ENCODE results near the gene MINDY4.

The MINDY4 gene

GRCh38 chr7:30880941-30881340 lies 109.7 kb downstream of the MINDY4 start:
- no peak for DNase-seq

GRCh38 chr7:30881448-30881847 lies 110.2 kb downstream of the MINDY4 start:
- no peak for DNase-seq

- no peak for DNase-seq
Observed at GRCh38 chr7:30884881-30885280, 113.7 kb downstream of the MINDY4 start.

- DNase-seq = no peak
Observed at GRCh38 chr7:30886608-30887011, 115.4 kb downstream of the MINDY4 start.

- no peak for DNase-seq
Observed at GRCh38 chr7:30887464-30887872, 116.3 kb downstream of the MINDY4 start.

GRCh38 chr7:30888747-30889146 lies 117.5 kb downstream of the MINDY4 start:
- no peak for DNase-seq

- DNase-seq = no peak
Observed at GRCh38 chr7:30890226-30890625, 119.0 kb downstream of the MINDY4 start.

GRCh38 chr7:30893357-30893756 lies 122.1 kb downstream of the MINDY4 start:
- no peak for DNase-seq

- DNase-seq = no peak
Observed at GRCh38 chr7:30894009-30894408, 122.8 kb downstream of the MINDY4 start.

GRCh38 chr7:30894866-30895605 lies 123.8 kb downstream of the MINDY4 start:
- DNase-seq = no peak

GRCh38 chr7:30896036-30896435 lies 124.8 kb downstream of the MINDY4 start:
- no peak for DNase-seq

- DNase-seq = no peak
Observed at GRCh38 chr7:30896783-30897637, 125.8 kb downstream of the MINDY4 start.

- no peak for DNase-seq
Observed at GRCh38 chr7:30897770-30898169, 126.6 kb downstream of the MINDY4 start.

GRCh38 chr7:30898411-30898810 lies 127.2 kb downstream of the MINDY4 start:
- no peak for DNase-seq

GRCh38 chr7:30899066-30899465 lies 127.8 kb downstream of the MINDY4 start:
- DNase-seq = no peak

GRCh38 chr7:30899630-30900029 lies 128.4 kb downstream of the MINDY4 start:
- DNase-seq = no peak

GRCh38 chr7:30900053-30900452 lies 128.8 kb downstream of the MINDY4 start:
- DNase-seq = no peak

GRCh38 chr7:30900803-30901362 lies 129.7 kb downstream of the MINDY4 start:
- no peak for DNase-seq

GRCh38 chr7:30901856-30902255 lies 130.6 kb downstream of the MINDY4 start:
- DNase-seq = no peak

- DNase-seq = no peak
Observed at GRCh38 chr7:30902466-30902865, 131.2 kb downstream of the MINDY4 start.

- no peak for DNase-seq
Observed at GRCh38 chr7:30903146-30903545, 131.9 kb downstream of the MINDY4 start.

GRCh38 chr7:30904561-30904960 lies 133.3 kb downstream of the MINDY4 start:
- no peak for DNase-seq

GRCh38 chr7:30905078-30906012 lies 134.1 kb downstream of the MINDY4 start:
- DNase-seq = no peak
